Pancreas (tissue), 10 donors: ENCODE data around the gene ZNF217. TPM values are rescaled to one million over a fixed set of nuclear protein-coding genes. Genes with fewer than 3 reads are reported as not detected.
"Not testable (repeated sequence)": the region's sequence is repeated elsewhere in the genome, so short reads cannot be mapped to it uniquely, and the experiment has no call there.

Experiments used
- ATAC-seq, 4 donors: fragments of 200-7000 bp; cut with Tn5 transposase; one replicate each; pipeline versions ENCODE4 v1.8.0 to v1.9.1; 2020; ENCODE audit warnings: mild to moderate bottlenecking in 4 of 4, moderate library complexity in 4 of 4
- DNase-seq, 6 donors: peaks; one replicate each; pipeline ENCODE4 v3.0.0-alpha.2; 2020
- FAIRE-seq: peaks from 2 replicates; lab custom pipeline; 2012; peaks lifted over from hg19 to GRCh38; lab: Jason Lieb, UNC
- H3K27ac ChIP-seq, 4 donors: fragments of 200-600 bp; sonication (generic); 1 replicate in 3 of 4; 2 replicates in 1 of 4; pipeline versions ENCODE4 v1.5.0 to v1.8.0; 2020
- H3K27me3 ChIP-seq, 4 donors: fragments of 200-600 bp; one replicate each; pipeline ENCODE4 v1.8.0; 2021
- H3K36me3 ChIP-seq, 3 donors: fragments of 200-600 bp; sonication (generic) in 1 of 3; one replicate each; pipeline versions ENCODE4 v1.5.0 to v1.8.0; 2020 to 2021
- H3K4me1 ChIP-seq, 3 donors: fragments of 200-600 bp; one replicate each; pipeline ENCODE4 v1.8.0; 2021
- H3K4me3 ChIP-seq, 4 donors: fragments of 200-600 bp; sonication (generic) in 2 of 4; one replicate each; pipeline versions ENCODE4 v1.5.0 to v1.8.0; 2020 to 2021
- H3K9me3 ChIP-seq, 4 donors: fragments of 200-600 bp; one replicate each; pipeline ENCODE4 v1.8.0; 2021
- WGBS, 2 donors: extraction: QIAGEN DNeasy Blood & Tissue Kit; methylation state at CpG; one replicate each; pipeline ENCODE4 v1.1.7; 2013; 5-methylcytosine and 5-hydroxymethylcytosine counted together
- intact Hi-C, 3 donors: fragments of 100-400 bp; cut with DNase I; formaldehyde crosslinking; loops; one replicate each; pipeline versions ENCODE4 v1.11.1 to v1.14.2; 2022
- polyA plus RNA-seq, 2 donors: library from polyadenylated mRNA; stranded (reverse); fragments of 200-250 nt; gene quantifications; one replicate each; pipeline ENCODE4 v1.2.3, GENCODE V29; 2013
- total RNA-seq, 6 donors: library from RNA; stranded (reverse); fragmentation: NEBNext Ultra II Directional in 4 of 6; extraction: Animal tissue kit (Norgen Biotek cat#: 25700) in 4 of 6; gene quantifications; one replicate each; pipeline versions ENCODE4 v1.2.1 to v1.2.4, GENCODE V29; 2021 to 2023
- TF ChIP-seq, protein P1 (sequence below), 4 donors: fragments of 200-600 bp; sonication (generic) in 3 of 4; IDR thresholded peaks; one replicate each; pipeline versions ENCODE4 v1.5.0 to v1.8.0; 2021; ENCODE audit warnings: antibody characterized with exemption in 4 of 4
- donor health status: healthy with polysubstance abuse.
- donor health status: DM: no; HTN: no; CAD: no; lungs with moderate emphysema.
- donor health status: DM: no; HTN: no; CAD: no.
- donor health status: control.
- donor health status: control.
- donor health status: Bipolar disorder and iron deficiency.
- donor health status: DM: yes; HTN: yes; CAD: no.
- donor health status: DM: no; HTN: no; CAD: no.
- donor health status: DM: no; HTN: no; CAD: no.
- donor health status: DM: yes; HTN: yes; CAD: no.

The ZNF217 gene
- total and polyA plus RNA-seq, 8 donors, result 4.2 to 29.5 (median 12.8) TPM

- H3K9me3 ChIP-seq, result no peaks in the 10 kb centered on the region
- intact Hi-C loops, result no loop called here
- whole genome bisulfite sequencing, 2 donors, result 79 to 83% methylated on average over 9 of the region's 9 CpGs
- H3K36me3 ChIP-seq, result no peaks in the 10 kb centered on the region
- H3K4me1 ChIP-seq, result peaks cover 0 to 18% (median 12%) of the 10 kb centered on the region in 3 donors
- H3K27me3 ChIP-seq, result no peaks in the 10 kb centered on the region
- FAIRE-seq, result no peak
- DNase-seq, result peak in 2 of 6 donors; percentile 6 to 14
- H3K27ac ChIP-seq, result peak overlapping the region in 1 of 4 donors; percentile 99
- no peak for ATAC-seq
- H3K4me3 ChIP-seq, result no peak overlapping the region
- TF ChIP-seq, protein P1, sequence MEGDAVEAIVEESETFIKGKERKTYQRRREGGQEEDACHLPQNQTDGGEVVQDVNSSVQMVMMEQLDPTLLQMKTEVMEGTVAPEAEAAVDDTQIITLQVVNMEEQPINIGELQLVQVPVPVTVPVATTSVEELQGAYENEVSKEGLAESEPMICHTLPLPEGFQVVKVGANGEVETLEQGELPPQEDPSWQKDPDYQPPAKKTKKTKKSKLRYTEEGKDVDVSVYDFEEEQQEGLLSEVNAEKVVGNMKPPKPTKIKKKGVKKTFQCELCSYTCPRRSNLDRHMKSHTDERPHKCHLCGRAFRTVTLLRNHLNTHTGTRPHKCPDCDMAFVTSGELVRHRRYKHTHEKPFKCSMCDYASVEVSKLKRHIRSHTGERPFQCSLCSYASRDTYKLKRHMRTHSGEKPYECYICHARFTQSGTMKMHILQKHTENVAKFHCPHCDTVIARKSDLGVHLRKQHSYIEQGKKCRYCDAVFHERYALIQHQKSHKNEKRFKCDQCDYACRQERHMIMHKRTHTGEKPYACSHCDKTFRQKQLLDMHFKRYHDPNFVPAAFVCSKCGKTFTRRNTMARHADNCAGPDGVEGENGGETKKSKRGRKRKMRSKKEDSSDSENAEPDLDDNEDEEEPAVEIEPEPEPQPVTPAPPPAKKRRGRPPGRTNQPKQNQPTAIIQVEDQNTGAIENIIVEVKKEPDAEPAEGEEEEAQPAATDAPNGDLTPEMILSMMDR (IDR thresholded peaks at IDR 0.05), result no peak
Measured at GRCh38 chr20:53598140-53599043, 4.8 kb upstream of the ZNF217 start.

GRCh38 chr20:53597521-53598120 lies 4.0 kb upstream of the ZNF217 start:
- TF ChIP-seq, protein P1 (IDR thresholded peaks at IDR 0.05), result no peak
- Histone ChIP-seq H3K27me3 (no peaks in the 10 kb centered on the region), H3K4me1 (peaks cover 0 to 18% (median 12%) of the 10 kb centered on the region in 3 donors), H3K27ac (peak overlapping the region in 3 of 4 donors; percentile 40 to 100 (median 99)), H3K4me3 (peak overlapping the region in 1 of 4 donors; percentile 14), H3K9me3 (no peaks in the 10 kb centered on the region), H3K36me3 (no peaks in the 10 kb centered on the region)
- FAIRE-seq (no peak), ATAC-seq (no peak), DNase-seq (peak in 2 of 6 donors; percentile 4 to 5)
- intact Hi-C loops, result no loop called here
- WGBS, 2 donors, result 52 to 53% methylated on average over 4 of the region's 4 CpGs

- intact Hi-C loops, result no loop called here
- Histone ChIP-seq H3K27me3 (no peaks in the 10 kb centered on the region), H3K9me3 (no peaks in the 10 kb centered on the region), H3K36me3 (no peaks in the 10 kb centered on the region), H3K4me1 (peaks cover 0 to 18% (median 12%) of the 10 kb centered on the region in 3 donors), H3K4me3 (peak overlapping the region in 2 of 4 donors; percentile 14 to 20), H3K27ac (peak overlapping the region in 3 of 4 donors; percentile 40 to 100 (median 99))
- 11 to 13% methylated on average over 3 of the region's 3 CpGs for WGBS, 2 donors
- FAIRE-seq (no peak), ATAC-seq (no peak), DNase-seq (peak in 2 of 6 donors; percentile 8 to 15)
- TF ChIP-seq, protein P1 (IDR thresholded peaks at IDR 0.05), result no peak
Measured at GRCh38 chr20:53597030-53597482, 3.4 kb upstream of the ZNF217 start.

DNA sequence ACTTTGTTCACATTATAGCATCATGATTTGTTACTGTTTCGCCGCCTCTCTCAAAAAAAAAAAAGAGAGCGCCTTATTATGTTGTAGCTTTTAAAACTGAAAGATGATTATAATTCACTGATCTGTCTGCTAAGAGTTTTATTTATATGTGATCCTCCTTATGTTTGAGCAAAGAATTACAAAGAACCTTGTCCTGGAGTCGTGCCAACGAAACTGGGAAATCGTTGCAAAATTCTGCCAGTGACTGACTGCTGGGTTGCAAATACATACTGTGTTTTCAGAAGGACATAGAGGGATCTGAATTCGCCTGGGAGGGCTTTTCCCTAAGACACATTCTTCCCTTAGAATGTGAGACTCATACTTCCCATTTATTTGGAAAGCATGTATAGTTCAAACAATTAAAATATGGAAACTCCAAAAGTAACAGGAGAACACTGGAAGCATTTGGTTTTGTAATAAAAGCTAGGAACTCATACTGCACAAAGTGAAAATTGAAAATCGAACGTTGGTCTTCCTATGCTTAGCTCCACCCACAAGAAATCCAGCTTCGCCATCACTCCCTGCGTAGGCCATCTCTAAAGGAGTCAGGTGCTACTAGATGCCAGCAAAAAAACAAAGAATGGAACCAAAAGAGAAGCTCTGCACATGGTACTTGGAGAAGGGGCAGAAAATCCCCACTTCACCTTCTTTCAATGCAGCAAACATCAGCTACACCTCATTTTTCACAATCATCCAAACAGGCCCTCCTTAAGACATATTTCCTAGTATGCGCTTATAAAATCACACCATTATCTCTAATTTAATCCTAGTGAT lies 2.8 kb upstream of the ZNF217 start:
- H3K9me3 ChIP-seq, FAIRE-seq, ATAC-seq, H3K27me3 ChIP-seq, H3K36me3 ChIP-seq, intact Hi-C loops: not testable (repeated sequence)
- H3K4me3 ChIP-seq, result peak overlapping the region in 2 of 4 donors; percentile 14 to 20
- 21 to 23% methylated on average over 12 of the region's 12 CpGs for WGBS, 2 donors
- H3K27ac ChIP-seq, result peak overlapping the region in 3 of 4 donors; percentile 40 to 100 (median 99)
- DNase-seq, result peak in 2 of 6 donors; percentile 13 to 19
- peaks cover 0 to 18% (median 12%) of the 10 kb centered on the region in 3 donors for H3K4me1 ChIP-seq

- H3K27me3 ChIP-seq, intact Hi-C loops, H3K36me3 ChIP-seq, H3K9me3 ChIP-seq, ATAC-seq: not testable (repeated sequence)
- peak; percentile 56 for FAIRE-seq
- Histone ChIP-seq H3K4me3 (peak overlapping the region in 1 of 4 donors; percentile 20), H3K27ac (peak overlapping the region in 3 of 4 donors; percentile 40 to 100 (median 99)), H3K4me1 (peaks cover 0 to 18% (median 12%) of the 10 kb centered on the region in 3 donors)
- peak in 1 of 6 donors; percentile 5 for DNase-seq
- WGBS, 2 donors, result 5 to 9% methylated on average over 2 to 3 of the region's 3 CpGs
Measured at GRCh38 chr20:53595742-53596141, 2.1 kb upstream of the ZNF217 start.
